Measurements from ENCODE around the gene AHDC1.
"Not testable (repeated sequence)": the region's sequence is repeated elsewhere in the genome, so short reads cannot be mapped to it uniquely, and the experiment has no call there.

The AHDC1 gene

DNA sequence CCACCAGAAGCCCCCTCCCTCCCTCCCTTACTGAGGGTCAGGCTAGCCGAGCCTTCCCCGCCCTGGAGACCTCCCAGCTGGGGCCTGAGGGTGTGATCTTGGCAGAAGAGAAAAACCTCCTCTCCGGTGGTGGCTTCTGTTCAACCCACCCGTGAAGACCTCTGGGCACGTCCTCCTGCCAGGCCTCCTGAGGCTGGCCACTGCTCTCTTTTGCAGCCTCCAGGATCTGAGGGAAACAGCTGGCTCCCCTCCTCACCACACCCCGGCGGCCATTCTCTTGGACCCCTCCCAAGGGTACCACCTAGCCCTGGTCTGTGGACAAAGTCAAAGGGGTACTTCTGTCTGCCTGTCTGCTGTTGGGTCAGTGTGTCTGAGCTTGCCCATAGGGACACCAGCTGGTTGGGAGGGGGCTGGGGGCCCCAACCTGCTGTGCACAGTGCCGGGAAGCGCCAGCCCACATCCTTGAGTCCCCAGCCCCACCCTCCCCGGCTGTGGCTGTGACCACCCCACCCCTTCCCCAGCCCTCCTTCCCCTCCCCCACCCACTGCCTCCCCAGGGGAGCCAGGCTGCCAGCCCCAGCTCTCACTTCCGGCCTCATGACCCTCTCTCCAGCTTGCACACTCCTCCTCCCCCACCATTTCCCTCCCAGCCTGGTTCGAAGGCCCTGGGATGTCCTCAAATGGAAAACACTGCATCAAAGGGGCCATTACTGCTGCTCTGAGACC, 48.1 kb downstream of the AHDC1 start:
- peak; percentile 65 for FAIRE-seq
- peak; percentile 55 for DNase-seq (ENCODE audit: extremely low spot score, insufficient read length, low read depth)

DNA sequence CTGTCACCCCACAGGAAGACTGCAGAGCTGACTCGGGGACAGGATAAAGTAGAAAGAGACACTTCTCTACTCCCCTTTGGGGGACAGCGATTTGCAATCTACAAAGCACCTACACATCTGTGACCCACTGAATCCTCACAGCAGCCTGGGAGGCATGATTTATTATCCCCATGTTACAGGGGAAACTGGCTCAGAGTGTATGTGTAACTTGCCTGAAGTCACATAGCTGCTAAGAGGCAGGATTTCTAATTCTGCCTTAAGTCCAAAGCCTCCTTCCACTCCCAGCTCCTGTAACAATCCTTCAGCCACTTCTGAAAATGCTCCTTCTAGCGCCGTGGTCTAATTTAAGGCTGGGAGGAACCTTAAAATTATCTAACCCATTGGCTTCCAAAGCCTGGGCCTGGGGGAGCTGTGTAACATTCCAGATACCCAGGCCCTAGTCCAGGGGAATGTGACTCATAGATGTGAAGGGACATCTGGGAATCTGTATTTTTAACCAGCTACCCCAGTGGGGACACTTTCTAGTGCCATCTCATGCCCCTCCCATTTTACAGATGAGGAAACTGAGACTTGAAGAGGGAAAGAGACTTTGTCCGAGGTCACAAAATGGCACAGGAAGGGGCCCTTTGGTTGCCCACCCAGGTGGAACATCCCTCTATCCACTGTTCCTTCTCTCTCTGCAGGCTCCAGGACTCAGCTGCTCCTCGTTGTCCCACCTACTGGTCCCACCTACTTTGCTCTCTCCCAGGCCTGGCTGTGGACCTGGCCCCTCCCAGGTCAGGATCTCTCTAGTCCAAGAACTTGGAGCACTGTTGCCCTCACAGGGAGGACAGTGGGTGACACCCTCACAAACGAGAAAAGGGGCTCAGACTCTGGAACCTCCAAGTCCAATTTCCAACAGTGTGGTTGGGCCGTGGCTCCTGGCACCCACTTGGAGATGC, 48.9 kb downstream of the AHDC1 start:
- no peak for DNase-seq (ENCODE audit: extremely low spot score, insufficient read length, low read depth)
- FAIRE-seq: no peak

DNA sequence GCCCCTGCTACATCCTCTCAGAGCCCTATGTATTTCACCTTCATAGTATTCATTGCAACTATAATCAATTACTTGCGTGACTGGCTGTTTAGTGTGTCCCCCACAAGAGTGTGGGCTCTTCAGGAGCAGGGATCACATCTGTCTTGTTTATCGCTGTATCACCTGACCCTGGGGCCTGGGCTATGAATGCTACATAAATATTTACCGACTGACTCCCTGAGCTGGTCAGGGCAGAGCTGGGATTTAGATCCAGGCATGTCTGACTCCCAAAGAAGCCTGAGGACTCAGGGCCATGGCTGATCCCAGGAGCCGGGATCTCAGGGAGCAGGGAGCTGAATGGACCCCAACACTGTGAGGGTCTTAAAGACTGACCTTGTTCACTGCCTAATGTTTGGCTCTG, 49.7 kb downstream of the AHDC1 start:
- no peak for DNase-seq (ENCODE audit: extremely low spot score, insufficient read length, low read depth)
- no peak for FAIRE-seq

- not testable (repeated sequence) for FAIRE-seq; DNase-seq (ENCODE audit: extremely low spot score, insufficient read length, low read depth)
Measured at GRCh38 chr1:27553823-27554222, 50.1 kb downstream of the AHDC1 start.

GRCh38 chr1:27552911-27553420, 51.0 kb downstream of the AHDC1 start:
- DNase-seq (ENCODE audit: extremely low spot score, insufficient read length, low read depth): no peak

DNA sequence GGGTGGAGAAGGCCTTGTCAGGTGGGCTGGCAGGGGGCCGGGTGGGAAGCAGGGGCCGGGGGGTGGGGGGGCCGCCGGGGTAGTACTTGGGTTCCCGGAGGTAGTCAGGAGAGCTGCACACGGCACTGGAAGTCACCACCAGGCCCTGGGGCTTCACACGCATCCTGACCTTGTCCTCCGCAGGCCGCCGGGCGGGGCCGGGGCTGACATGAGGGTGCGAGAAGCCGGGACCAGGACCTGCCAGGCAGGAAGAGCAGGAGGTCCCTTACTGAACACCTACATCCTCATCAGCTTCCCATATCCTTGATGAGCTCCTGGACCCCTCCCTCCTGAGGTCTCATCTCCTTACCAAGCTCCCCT, 52.0 kb downstream of the AHDC1 start:
- FAIRE-seq (no peak), DNase-seq (ENCODE audit: extremely low spot score, insufficient read length, low read depth) (no peak)

More at GRCh38 chr1:27552911-27553420, 51.0 kb downstream of the AHDC1 start:
- no peak for FAIRE-seq

DNA sequence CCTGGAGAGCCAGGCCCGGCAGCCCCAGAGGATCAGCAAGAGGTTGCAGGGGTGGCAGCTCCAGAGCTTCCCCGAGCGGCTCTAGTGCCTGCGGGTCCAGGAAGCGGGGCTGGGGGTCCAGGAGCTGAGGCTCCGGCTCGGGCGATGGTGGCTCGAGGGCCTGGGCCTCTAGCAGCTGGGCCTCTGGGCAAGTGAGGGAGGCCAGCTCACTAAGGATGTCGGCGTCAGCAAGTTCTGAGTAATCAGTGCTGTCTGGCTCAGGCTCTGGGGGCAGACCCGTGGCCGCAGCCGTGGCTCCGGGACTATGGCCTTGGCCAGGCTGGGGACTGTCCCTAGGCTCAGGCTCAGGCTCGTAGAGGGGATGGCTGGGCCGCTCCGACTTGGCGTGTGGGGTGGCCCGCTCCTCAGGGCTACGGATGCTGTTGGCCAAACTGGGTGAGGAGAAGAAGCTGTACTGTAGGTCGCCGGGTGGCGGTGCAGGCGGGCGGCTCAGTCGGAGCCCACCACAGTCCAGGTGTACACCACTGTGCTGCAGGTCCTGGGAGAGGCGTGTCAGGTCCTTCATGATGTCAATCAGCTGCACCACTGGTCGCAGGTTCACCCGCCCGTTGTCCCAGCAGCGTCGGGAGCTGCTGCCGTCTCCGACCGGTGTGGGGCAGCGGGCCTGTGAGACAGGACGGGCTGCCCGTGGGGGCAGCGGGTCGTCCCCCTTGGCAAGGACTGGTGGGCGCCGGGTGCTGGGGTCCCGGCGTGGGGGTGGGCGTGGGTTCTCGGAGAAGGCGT, 52.6 kb downstream of the AHDC1 start:
- no peak for FAIRE-seq
- DNase-seq (ENCODE audit: extremely low spot score, insufficient read length, low read depth): no peak

- no peak for FAIRE-seq
- no peak for DNase-seq (ENCODE audit: extremely low spot score, insufficient read length, low read depth)
Measured at GRCh38 chr1:27550510-27551169, 53.3 kb downstream of the AHDC1 start.

GRCh38 chr1:27549807-27550408, 54.0 kb downstream of the AHDC1 start:
- no peak for DNase-seq (ENCODE audit: extremely low spot score, insufficient read length, low read depth)
- no peak for FAIRE-seq

DNA sequence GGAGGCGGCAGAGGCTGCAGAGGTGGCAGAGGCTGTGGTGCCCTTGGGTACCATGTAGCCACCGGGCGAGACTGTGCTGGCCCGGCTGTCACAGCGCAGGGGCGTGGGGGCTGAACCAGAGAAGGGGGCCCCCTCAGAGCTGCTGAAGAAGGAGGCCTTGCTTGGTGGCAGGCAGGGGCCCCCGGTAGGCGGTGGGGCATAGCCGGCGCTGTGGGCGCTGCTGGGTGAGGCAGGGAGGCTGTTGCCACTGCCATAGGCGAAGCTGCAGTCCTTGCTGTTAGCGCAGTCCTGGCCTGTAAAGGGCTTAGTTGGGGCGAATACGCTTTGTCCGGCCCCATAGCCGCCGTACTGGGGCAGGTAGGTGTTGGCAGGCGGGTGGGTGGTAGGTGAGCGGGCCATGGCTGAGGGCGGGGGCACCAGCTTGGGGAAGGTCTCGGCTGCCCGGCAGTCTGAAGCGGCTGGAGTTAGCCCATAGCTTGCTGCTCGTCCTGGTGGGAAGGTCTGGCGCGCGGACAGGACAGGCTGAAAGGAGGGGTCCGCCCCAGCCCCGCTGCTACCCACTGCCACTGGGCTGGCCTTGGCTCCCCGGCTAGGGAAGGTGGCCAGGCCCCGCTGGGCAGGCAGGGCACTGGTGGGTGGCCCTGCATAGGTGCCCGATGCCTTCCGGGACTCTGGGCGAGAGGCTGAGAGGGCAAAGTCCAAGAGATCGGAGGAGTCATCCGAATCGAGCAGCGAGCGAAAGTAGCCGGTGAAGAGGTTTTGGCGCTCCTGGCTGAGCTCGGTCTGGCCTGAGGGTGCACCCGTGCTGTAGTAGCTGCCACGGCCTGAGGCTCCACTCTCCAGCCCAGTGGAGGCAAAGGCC, 54.9 kb downstream of the AHDC1 start:
- FAIRE-seq: no peak
- DNase-seq (ENCODE audit: extremely low spot score, insufficient read length, low read depth): no peak

DNA sequence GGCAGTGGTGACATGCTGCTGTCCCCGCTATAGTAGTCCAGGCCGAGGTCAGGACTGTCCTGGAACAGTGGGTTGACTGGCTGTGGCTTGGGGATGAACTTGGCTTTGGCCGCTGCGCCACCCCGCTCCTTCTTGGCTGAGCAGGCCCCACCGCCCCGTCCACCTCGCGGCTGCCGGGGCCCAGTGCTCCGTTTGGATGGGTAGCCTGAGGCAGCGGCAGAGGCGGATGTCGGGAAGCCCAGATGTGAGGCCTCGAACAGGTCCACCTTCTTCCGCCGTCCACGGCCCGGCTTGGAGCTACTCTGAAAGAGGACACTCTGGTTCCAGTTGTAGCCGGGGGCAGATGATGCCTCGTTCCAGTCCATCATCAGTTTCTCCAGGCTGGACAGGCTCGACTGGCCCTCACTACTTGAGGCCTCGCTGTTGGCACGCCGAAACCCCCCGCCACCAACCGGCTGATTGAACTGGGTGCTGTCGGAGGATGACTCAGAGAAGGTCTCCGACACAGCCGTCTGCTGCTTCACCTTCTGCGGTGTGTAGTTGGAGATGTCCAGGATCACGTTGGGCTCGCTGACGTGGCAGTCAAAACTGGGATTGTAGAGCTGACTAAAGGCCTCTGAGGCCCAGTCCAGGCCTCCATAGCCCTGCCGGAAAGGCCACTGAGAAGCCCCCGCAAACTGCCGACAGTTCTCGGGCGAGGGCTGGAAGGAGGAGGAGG, 55.6 kb downstream of the AHDC1 start:
- no peak for DNase-seq (ENCODE audit: extremely low spot score, insufficient read length, low read depth)
- no peak for FAIRE-seq

DNA sequence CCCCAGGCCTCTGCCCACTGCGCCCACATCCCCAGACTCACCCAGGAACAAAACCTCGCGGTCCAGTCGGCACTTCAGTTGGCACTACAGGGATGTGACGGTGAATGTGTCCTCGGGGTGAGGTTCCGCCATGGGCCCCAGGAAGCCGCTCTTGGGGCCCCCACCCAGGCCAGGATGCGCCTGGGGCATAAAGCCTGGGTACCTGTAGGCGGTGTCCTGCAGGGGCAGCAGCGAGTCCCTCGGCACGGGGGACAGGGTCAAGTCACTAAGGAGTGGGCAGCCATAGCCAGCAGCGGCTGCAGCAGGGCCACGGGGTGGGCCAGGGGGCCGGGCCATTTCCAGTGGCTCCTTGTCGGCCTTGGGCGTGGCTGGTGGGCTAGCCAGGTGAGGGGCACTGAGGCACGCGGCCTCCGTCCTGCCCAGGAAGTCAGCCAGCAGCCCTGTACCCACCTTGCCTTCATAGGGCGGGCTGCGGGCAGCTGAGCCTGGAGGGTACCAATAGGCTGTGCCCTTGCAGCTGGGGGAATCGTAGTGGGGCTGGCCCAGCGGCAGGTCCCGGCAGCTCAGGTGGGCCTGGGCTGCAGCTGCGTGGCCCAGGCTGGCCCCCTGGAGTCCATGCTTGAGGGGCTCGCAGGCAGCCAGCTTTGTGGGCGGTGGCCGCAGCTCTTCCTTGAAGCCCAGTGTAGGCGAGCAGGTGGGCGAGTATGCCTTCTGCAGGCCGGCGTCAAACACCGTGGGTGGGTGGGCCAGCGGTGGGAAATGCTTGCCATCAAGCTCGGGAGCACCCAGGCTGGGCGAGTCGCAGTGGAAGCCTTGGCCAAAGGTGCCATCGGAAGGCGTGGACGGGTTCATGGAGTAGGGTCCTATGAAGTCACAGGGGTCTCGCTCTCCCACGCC, 56.5 kb downstream of the AHDC1 start:
- FAIRE-seq: no peak
- no peak for DNase-seq (ENCODE audit: extremely low spot score, insufficient read length, low read depth)

- FAIRE-seq: no peak
- no peak for DNase-seq (ENCODE audit: extremely low spot score, insufficient read length, low read depth)
Measured at GRCh38 chr1:27545876-27546275, 58.1 kb downstream of the AHDC1 start.

GRCh38 chr1:27545271-27545670, 58.7 kb downstream of the AHDC1 start:
- FAIRE-seq: no peak
- DNase-seq (ENCODE audit: extremely low spot score, insufficient read length, low read depth): no peak

DNA sequence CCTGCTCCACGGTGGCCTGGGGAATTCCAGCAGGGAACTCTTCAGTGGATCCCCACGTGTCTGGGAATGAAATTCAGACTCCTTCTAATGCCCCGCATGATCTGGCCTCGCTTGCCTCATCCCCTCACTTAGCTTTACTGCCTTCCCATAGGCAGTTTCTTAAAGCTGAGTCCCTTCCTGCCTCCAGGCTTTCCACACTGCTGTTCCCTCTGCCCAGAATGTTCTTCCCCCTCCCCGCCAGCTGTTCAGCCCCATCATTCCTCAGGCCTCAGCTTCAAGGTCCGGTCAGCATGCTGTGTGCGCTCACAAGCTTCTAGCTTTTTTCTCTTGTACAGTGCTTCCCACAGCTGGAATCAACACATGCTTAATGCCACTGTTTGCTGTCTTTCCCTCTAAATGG, 59.1 kb downstream of the AHDC1 start:
- no peak for FAIRE-seq

GRCh38 chr1:27543284-27543683, 60.7 kb downstream of the AHDC1 start:
- DNase-seq (ENCODE audit: extremely low spot score, insufficient read length, low read depth) (no peak), FAIRE-seq (no peak)

More for the DNA sequence above, 59.1 kb downstream of the AHDC1 start:
- DNase-seq (ENCODE audit: extremely low spot score, insufficient read length, low read depth): no peak
